K562 (cell line): Measurements from ENCODE around the gene RELL1. TPM values are rescaled to one million over a fixed set of nuclear protein-coding genes. Genes with fewer than 3 reads are reported as not detected.

Experiments used
- BHLHE40 ChIP-seq: IDR thresholded peaks from 2 replicates; pipeline ENCODE4 v1.6.1; 2011; ENCODE audit warnings: low read length, improper control_type of control experiment
- CCNT2 ChIP-seq: IDR thresholded peaks from 2 replicates; pipeline ENCODE4 v1.6.1; 2011; ENCODE audit warnings: borderline replicate concordance, low read depth, mild to moderate bottlenecking, moderate library complexity, mixed read lengths, low read length; ENCODE audit not compliant: insufficient read length; ENCODE audit errors: extremely low read depth
- CREB1 ChIP-seq, 2 experiments: sonication (generic) in 1 of 2; formaldehyde crosslinking in 1 of 2; IDR thresholded peaks; 2 replicates each; pipeline versions ENCODE4 v1.6.1 to v1.8.0; 2012 to 2022; ENCODE audit warnings: inconsistent platforms in 1 of 2, mild to moderate bottlenecking in 1 of 2, missing genetic modification reagents in 1 of 2, moderate library complexity in 1 of 2
- HMGN3 ChIP-seq: IDR thresholded peaks from 2 replicates; pipeline ENCODE4 v1.6.1; 2011; ENCODE audit warnings: borderline replicate concordance, low read depth, mild to moderate bottlenecking, mixed read lengths, low read length; ENCODE audit not compliant: insufficient read length; ENCODE audit errors: extremely low read depth
- JUN ChIP-seq, 2 experiments: sonication (generic) in 1 of 2; formaldehyde crosslinking in 1 of 2; IDR thresholded peaks; 2 replicates each; pipeline versions ENCODE4 v1.6.1 to v1.8.0; 2012 to 2022; ENCODE audit warnings: borderline replicate concordance in 2 of 2, mild to moderate bottlenecking in 2 of 2, improper control_type of control experiment in 1 of 2, low read depth in 1 of 2, low read length in 1 of 2, missing genetic modification reagents in 1 of 2
- LCOR ChIP-seq: sonication (generic); formaldehyde crosslinking; IDR thresholded peaks from 2 replicates; pipeline ENCODE4 v1.8.0; 2022; ENCODE audit warnings: mild to moderate bottlenecking, missing genetic modification reagents
- MAZ ChIP-seq, 2 experiments: fragments of 450-650 bp in 1 of 2; sonication (generic) in 1 of 2; formaldehyde crosslinking; IDR thresholded peaks in 1 of 2; conservative IDR thresholded peaks in 1 of 2; 2 replicates each; pipeline versions ENCODE4 v1.4.0 to v1.5.0; 2020; ENCODE audit warnings: mild to moderate bottlenecking in 1 of 2, missing genetic modification reagents in 1 of 2
- MEIS2 ChIP-seq: fragments of 450-650 bp; IDR thresholded peaks from 2 replicates; pipeline ENCODE4 v1.6.1; 2014; ENCODE audit warnings: mild to moderate bottlenecking; ENCODE audit not compliant: partially characterized antibody
- NFYB ChIP-seq: IDR thresholded peaks from 2 replicates; pipeline ENCODE4 v1.6.1; 2011; ENCODE audit warnings: mild to moderate bottlenecking, moderate library complexity; ENCODE audit not compliant: insufficient read length; ENCODE audit errors: extremely low read depth
- NRF1 ChIP-seq, 2 experiments: fragments of 450-650 bp; IDR thresholded peaks in 1 of 2; conservative IDR thresholded peaks in 1 of 2; 2 replicates each; pipeline ENCODE4 v1.6.1; 2014; ENCODE audit warnings: mild to moderate bottlenecking in 2 of 2
- SIN3B ChIP-seq: fragments of 450-650 bp; IDR thresholded peaks from 2 replicates; pipeline ENCODE4 v1.6.1; 2017; ENCODE audit warnings: low read depth, mild to moderate bottlenecking, moderate library complexity
- SIRT6 ChIP-seq: IDR thresholded peaks from one replicate; pipeline ENCODE4 v1.6.1; 2012; ENCODE audit warnings: low read depth, mild to moderate bottlenecking, control low read depth, inconsistent platforms, low read length, moderate library complexity
- SMC3 ChIP-seq: conservative IDR thresholded peaks from 2 replicates; pipeline ENCODE4 v1.6.1; 2011; ENCODE audit warnings: low read depth, low read length, improper control_type of control experiment; ENCODE audit not compliant: insufficient read depth
- SRF ChIP-seq, 2 experiments: fragments of 250-450, 450-650 bp in 1 of 2; sonication (Bioruptor Pico) in 1 of 2; sonication (generic) in 1 of 2; formaldehyde crosslinking; IDR thresholded peaks; 2 replicates each; pipeline versions ENCODE4 v1.5.0 to v1.5.1; 2020 to 2022; ENCODE audit warnings: mild to moderate bottlenecking in 1 of 2, missing genetic modification reagents in 1 of 2
- TOE1 ChIP-seq, 2 experiments: fragments of 450-650 bp in 1 of 2; sonication (generic) in 1 of 2; formaldehyde crosslinking in 1 of 2; IDR thresholded peaks; 2 replicates each; pipeline versions ENCODE4 v1.7.1 to v1.8.0; 2016 to 2022; ENCODE audit warnings: borderline replicate concordance in 2 of 2, mild to moderate bottlenecking in 2 of 2, antibody characterized with exemption in 1 of 2, inconsistent platforms in 1 of 2, low read depth in 1 of 2, missing genetic modification reagents in 1 of 2, moderate library complexity in 1 of 2
- ZBTB7A ChIP-seq: IDR thresholded peaks from 2 replicates; pipeline ENCODE4 v1.6.1; 2011; ENCODE audit warnings: low read depth, mild to moderate bottlenecking, low read length, moderate library complexity, borderline replicate concordance; ENCODE audit not compliant: control insufficient read depth
- polyA plus RNA-seq, 8 experiments: library from polyadenylated mRNA; depleted of rRNA in 4 of 8; stranded (reverse) in 5 of 8; unstranded in 3 of 8; fragments of >200 nt; fragmentation: Nextera tagmentation in 2 of 8; fragmentation: Illumina TruSeq in 1 of 8; extraction: Ambion mirVana in 2 of 8; extraction: Trizol in 1 of 8; gene quantifications; 2 replicates each; pipeline versions ENCODE4 v1.2.1 to v1.2.3, GENCODE V29; 2011 to 2014; ENCODE audit warnings: inconsistent platforms in 1 of 8, missing spikeins in 1 of 8
- total RNA-seq, 7 experiments: library from RNA; depleted of rRNA in 6 of 7; stranded (reverse); fragments of >200 nt in 6 of 7; fragmentation: Illumina TruSeq in 2 of 7; extraction: Trizol in 2 of 7; gene quantifications; 2 replicates each; pipeline versions ENCODE4 v1.2.1 to v1.2.3, GENCODE V29; 2011 to 2021; ENCODE audit warnings: low replicate concordance in 1 of 7
- TF ChIP-seq, protein P1 (sequence below): fragments of 200-800 bp; sonication (Bioruptor generic); IDR thresholded peaks from 2 replicates; pipeline ENCODE4 v1.6.1; 2017; ENCODE audit warnings: missing genetic modification characterization, missing compliant biosample characterization
- TF ChIP-seq, protein P2 (sequence below), 2 experiments: IDR thresholded peaks; 2 replicates each; pipeline ENCODE4 v1.6.1; 2011; ENCODE audit warnings: borderline replicate concordance in 1 of 2, control low read depth in 1 of 2, low read depth in 1 of 2, low read length in 1 of 2, mild to moderate bottlenecking in 1 of 2, mixed read lengths in 1 of 2, moderate library complexity in 1 of 2; ENCODE audit not compliant: insufficient read depth in 1 of 2, insufficient read length in 1 of 2, poor library complexity in 1 of 2, severe bottlenecking in 1 of 2; ENCODE audit errors: extremely low read depth in 1 of 2
- TF ChIP-seq, protein P3 (sequence below): IDR thresholded peaks from 2 replicates; pipeline ENCODE4 v1.6.1; 2014; ENCODE audit warnings: antibody characterized with exemption

The RELL1 gene
- total and polyA plus RNA-seq, 9 of the 15 experiments (the other 6 are each of a cell fraction or from before 2014, with no cell fraction given) = 0.06 to 3.5 (median 1.7) TPM; not detected in 1

DNA sequence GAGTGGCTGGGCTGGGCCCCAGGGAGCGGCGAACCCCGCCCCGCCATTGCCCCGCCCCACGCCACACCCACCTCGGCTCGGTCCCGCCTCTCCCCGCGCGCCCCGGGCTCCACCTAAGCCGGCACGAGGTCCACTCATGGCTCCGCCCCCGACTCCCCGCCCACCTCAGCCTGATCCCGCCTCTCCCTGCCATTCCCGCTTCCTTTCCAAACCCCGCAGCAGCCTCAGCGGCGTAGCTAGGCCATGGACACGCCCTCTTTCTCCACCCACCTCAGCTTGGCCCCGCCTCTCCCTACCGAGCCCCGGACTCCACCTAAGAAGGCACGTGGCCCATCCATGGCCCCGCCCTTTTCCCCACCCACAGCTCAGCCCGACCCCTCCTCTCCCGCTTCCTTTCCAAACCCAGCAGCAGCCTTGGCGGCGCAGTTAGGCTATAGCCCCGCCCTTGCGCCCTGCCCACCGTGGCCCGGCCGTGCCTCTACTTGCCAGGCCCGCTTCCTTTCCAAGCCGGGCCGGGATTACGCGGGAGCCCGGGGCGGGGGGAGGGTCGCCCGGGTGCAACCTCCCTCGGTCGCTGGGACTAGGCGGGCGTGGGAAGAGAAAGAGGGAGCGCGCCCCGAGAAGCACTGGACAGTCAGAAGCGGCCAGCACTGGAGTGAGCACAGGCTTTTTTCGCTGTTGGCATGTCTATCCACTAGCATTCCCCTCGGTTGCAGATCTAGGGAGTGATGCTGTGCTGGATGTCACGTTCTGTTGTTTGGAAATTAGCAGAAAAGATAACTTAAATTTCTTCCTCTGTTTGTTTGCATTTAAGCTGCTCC, at the start of gene RELL1 (continued):
- TF ChIP-seq TOE1 (IDR thresholded peaks at IDR 0.05; ENCODE audit: borderline replicate concordance) (0 out of 2 replicates have a peak, but pooled peaks have one; percentile 56), TOE1 (CRISPR knock-in tag; IDR thresholded peaks at IDR 0.05; ENCODE audit: borderline replicate concordance, low read depth) (no peak), SIRT6 (no peak), NFYB (peak; percentile 10), MAZ (CRISPR knock-in tag; conservative IDR thresholded peaks at IDR 0.05 in 1 of 2, IDR thresholded peaks at IDR 0.05 in 1 of 2) (peak in 1 of 2 experiments; percentile 53), BHLHE40 (peak; percentile 85), NRF1 (conservative IDR thresholded peaks at IDR 0.05 in 1 of 2, IDR thresholded peaks at IDR 0.05 in 1 of 2) (peak; percentile 66 to 70), LCOR (CRISPR knock-in tag) (0 out of 2 replicates have a peak, but pooled peaks have one; percentile 42), ZBTB7A (peak; percentile 36; the same call in 1 of the 2 replicates), SMC3 (0 out of 2 replicates have a peak, but pooled peaks have one; percentile 15), CREB1 (IDR thresholded peaks at IDR 0.05) (peak; percentile 44; the same call in 1 of the 2 replicates), CREB1 (CRISPR knock-in tag; IDR thresholded peaks at IDR 0.05) (peak; percentile 57; the same call in 1 of the 2 replicates), HMGN3 (peak; percentile 75), SIN3B (no peak), MEIS2 (no peak), CCNT2 (peak; percentile 79), SRF (CRISPR knock-in tag; IDR thresholded peaks at IDR 0.05) (no peak), JUN (IDR thresholded peaks at IDR 0.05; ENCODE audit: borderline replicate concordance, low read depth, low read length) (0 out of 2 replicates have a peak, but pooled peaks have one; percentile 11), JUN (CRISPR knock-in tag; IDR thresholded peaks at IDR 0.05; ENCODE audit: borderline replicate concordance) (0 out of 2 replicates have a peak, but pooled peaks have one; percentile 51)
- TF ChIP-seq, protein P1, sequence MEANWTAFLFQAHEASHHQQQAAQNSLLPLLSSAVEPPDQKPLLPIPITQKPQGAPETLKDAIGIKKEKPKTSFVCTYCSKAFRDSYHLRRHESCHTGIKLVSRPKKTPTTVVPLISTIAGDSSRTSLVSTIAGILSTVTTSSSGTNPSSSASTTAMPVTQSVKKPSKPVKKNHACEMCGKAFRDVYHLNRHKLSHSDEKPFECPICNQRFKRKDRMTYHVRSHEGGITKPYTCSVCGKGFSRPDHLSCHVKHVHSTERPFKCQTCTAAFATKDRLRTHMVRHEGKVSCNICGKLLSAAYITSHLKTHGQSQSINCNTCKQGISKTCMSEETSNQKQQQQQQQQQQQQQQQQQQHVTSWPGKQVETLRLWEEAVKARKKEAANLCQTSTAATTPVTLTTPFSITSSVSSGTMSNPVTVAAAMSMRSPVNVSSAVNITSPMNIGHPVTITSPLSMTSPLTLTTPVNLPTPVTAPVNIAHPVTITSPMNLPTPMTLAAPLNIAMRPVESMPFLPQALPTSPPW (CRISPR knock-in tag) = peak; percentile 77
- TF ChIP-seq, protein P2, sequence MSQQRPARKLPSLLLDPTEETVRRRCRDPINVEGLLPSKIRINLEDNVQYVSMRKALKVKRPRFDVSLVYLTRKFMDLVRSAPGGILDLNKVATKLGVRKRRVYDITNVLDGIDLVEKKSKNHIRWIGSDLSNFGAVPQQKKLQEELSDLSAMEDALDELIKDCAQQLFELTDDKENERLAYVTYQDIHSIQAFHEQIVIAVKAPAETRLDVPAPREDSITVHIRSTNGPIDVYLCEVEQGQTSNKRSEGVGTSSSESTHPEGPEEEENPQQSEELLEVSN (IDR thresholded peaks at IDR 0.05; ENCODE audit: borderline replicate concordance in 1 of 2, extremely low read depth in 1 of 2, insufficient read depth in 1 of 2, insufficient read length in 1 of 2, low read depth in 1 of 2, low read length in 1 of 2, poor library complexity in 1 of 2, severe bottlenecking in 1 of 2) = peak; percentile 92 to 99
- TF ChIP-seq, protein P3, sequence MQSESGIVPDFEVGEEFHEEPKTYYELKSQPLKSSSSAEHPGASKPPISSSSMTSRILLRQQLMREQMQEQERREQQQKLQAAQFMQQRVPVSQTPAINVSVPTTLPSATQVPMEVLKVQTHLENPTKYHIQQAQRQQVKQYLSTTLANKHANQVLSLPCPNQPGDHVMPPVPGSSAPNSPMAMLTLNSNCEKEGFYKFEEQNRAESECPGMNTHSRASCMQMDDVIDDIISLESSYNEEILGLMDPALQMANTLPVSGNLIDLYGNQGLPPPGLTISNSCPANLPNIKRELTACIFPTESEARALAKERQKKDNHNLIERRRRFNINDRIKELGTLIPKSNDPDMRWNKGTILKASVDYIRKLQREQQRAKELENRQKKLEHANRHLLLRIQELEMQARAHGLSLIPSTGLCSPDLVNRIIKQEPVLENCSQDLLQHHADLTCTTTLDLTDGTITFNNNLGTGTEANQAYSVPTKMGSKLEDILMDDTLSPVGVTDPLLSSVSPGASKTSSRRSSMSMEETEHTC = 0 out of 2 replicates have a peak, but pooled peaks have one; percentile 38
